Esophagus squamous epithelium (tissue), 4 donors: Measurements from ENCODE around the gene TSPAN32.

ENCODE experiments used
- POLR2A ChIP-seq, 4 donors: fragments of 450-650 bp; IDR thresholded peaks; one replicate each; pipeline ENCODE4 v1.6.1; 2017; ENCODE audit warnings: antibody characterized with exemption in 4 of 4, mild to moderate bottlenecking in 4 of 4, moderate library complexity in 3 of 4
- TF ChIP-seq, protein P1 (sequence below), 6 experiments: fragments of 450-650 bp in 4 of 6; fragments of 200-600 bp in 2 of 6; sonication (generic) in 2 of 6; IDR thresholded peaks; one replicate each; pipeline ENCODE4 v1.5.1; 2016 to 2019; ENCODE audit warnings: antibody characterized with exemption in 6 of 6, mild to moderate bottlenecking in 4 of 6, moderate library complexity in 4 of 6

- TF ChIP-seq, protein P1, sequence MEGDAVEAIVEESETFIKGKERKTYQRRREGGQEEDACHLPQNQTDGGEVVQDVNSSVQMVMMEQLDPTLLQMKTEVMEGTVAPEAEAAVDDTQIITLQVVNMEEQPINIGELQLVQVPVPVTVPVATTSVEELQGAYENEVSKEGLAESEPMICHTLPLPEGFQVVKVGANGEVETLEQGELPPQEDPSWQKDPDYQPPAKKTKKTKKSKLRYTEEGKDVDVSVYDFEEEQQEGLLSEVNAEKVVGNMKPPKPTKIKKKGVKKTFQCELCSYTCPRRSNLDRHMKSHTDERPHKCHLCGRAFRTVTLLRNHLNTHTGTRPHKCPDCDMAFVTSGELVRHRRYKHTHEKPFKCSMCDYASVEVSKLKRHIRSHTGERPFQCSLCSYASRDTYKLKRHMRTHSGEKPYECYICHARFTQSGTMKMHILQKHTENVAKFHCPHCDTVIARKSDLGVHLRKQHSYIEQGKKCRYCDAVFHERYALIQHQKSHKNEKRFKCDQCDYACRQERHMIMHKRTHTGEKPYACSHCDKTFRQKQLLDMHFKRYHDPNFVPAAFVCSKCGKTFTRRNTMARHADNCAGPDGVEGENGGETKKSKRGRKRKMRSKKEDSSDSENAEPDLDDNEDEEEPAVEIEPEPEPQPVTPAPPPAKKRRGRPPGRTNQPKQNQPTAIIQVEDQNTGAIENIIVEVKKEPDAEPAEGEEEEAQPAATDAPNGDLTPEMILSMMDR (IDR thresholded peaks at IDR 0.05) = no peak
- no peak for TF ChIP-seq POLR2A (IDR thresholded peaks at IDR 0.05)
Measured at GRCh38 chr11:2277008-2277346, 24.8 kb upstream of the TSPAN32 start.
